Panc1 (cell line): ENCODE data around the gene PARD3. TPM values are rescaled to one million over a fixed set of nuclear protein-coding genes. Genes with fewer than 3 reads are reported as not detected.

Experiments
- ATAC-seq: fragments of 200-7000 bp; cut with Tn5 transposase; 2 replicates; pipeline ENCODE4 v1.9.1; 2020; ENCODE audit warnings: mild to moderate bottlenecking, moderate library complexity
- BruUV-seq: library from RNA; stranded (reverse); fragments of 400-500 nt; replicated peaks from 2 replicates; lab custom pipeline; 2021; lab: Mats Ljungman, UMichigan
- CTCF ChIA-PET: fragments of 300-600 bp; sonication (Branson Sonifier 250); formaldehyde crosslinking; loops from one replicate; lab custom pipeline; 2022; ENCODE audit warnings: antibody characterized with exemption; lab: Charles Lee
- POLR2A ChIA-PET: fragments of 300-600 bp; sonication (Branson Sonifier 250); formaldehyde crosslinking; loops from one replicate; lab custom pipeline; 2022; ENCODE audit warnings: antibody characterized with exemption; lab: Charles Lee
- DNase-seq: peaks from one replicate; pipeline ENCODE4 v3.0.0-alpha.2; 2010; ENCODE audit warnings: low read depth, low spot score
- H3K27ac ChIP-seq: 2 replicates; pipeline ENCODE4 v1.5.1; 2011; ENCODE audit warnings: mild to moderate bottlenecking, low read length, inconsistent platforms
- H3K27me3 ChIP-seq: fragments of 200-500 bp; sonication (Bioruptor generic); 2 replicates; pipeline ENCODE4 v1.6.0; 2014; ENCODE audit warnings: low read length, inconsistent platforms; ENCODE audit not compliant: control insufficient read depth, insufficient read depth
- H3K36me3 ChIP-seq: fragments of 200-500 bp; sonication (Bioruptor generic); 2 replicates; pipeline ENCODE4 v1.5.1; 2014; ENCODE audit warnings: inconsistent platforms, mild to moderate bottlenecking, low read length, moderate library complexity; ENCODE audit not compliant: control insufficient read depth, insufficient read depth
- H3K4me1 ChIP-seq: 2 replicates; pipeline ENCODE4 v1.5.1; 2011; ENCODE audit warnings: inconsistent platforms, mild to moderate bottlenecking, low read length, moderate library complexity; ENCODE audit not compliant: control insufficient read depth, insufficient read depth
- H3K4me3 ChIP-seq, 2 experiments: 2 replicates each; pipeline ENCODE4 v1.5.1; 2011 to 2012; ENCODE audit warnings: low read depth in 2 of 2, low read length in 2 of 2, mild to moderate bottlenecking in 2 of 2, inconsistent platforms in 1 of 2, moderate library complexity in 1 of 2
- H3K9me3 ChIP-seq: fragments of 200-500 bp; sonication (Bioruptor generic); 2 replicates; pipeline ENCODE4 v1.5.1; 2014; ENCODE audit warnings: low read depth, mild to moderate bottlenecking, inconsistent platforms, low read length, moderate library complexity; ENCODE audit not compliant: control insufficient read depth, insufficient read depth
- POLR2AphosphoS5 ChIP-seq: IDR thresholded peaks from 2 replicates; pipeline ENCODE4 v1.6.1; 2012; ENCODE audit warnings: mild to moderate bottlenecking, low read depth, low read length, moderate library complexity
- SIN3A ChIP-seq: IDR thresholded peaks from 2 replicates; pipeline ENCODE4 v1.6.1; 2012; ENCODE audit warnings: low read depth, mild to moderate bottlenecking, low read length, moderate library complexity, borderline replicate concordance; ENCODE audit not compliant: insufficient read depth
- TCF7L2 ChIP-seq: IDR thresholded peaks from 2 replicates; pipeline ENCODE4 v1.6.1; 2011; ENCODE audit warnings: mild to moderate bottlenecking, low read depth, low read length, inconsistent platforms
- in situ Hi-C: cut with HindIII; loops from 2 replicates; pipeline ENCODE4 v1.10.0; 2016; ENCODE audit warnings: low sequenced_read_pairs, low pct_unique_long_range_greater_than_20kb
- intact Hi-C: fragments of 100-400 bp; cut with micrococcal nuclease; formaldehyde crosslinking; loops from one replicate; pipeline ENCODE4 v1.10.0; 2022; ENCODE audit not compliant: unreplicated experiment
- total RNA-seq: library from RNA; stranded (reverse); gene quantifications from one replicate; pipeline ENCODE4 v1.2.1, GENCODE V29; 2021; ENCODE audit not compliant: unreplicated experiment
- TF ChIP-seq, protein P1 (sequence below): fragments of 450-650 bp; IDR thresholded peaks from 2 replicates; pipeline ENCODE4 v1.5.1; 2017; ENCODE audit warnings: mild to moderate bottlenecking
- TF ChIP-seq, protein P2 (sequence below), 2 experiments: IDR thresholded peaks; 2 replicates each; pipeline ENCODE4 v1.6.1; 2011 to 2012; ENCODE audit warnings: low read depth in 2 of 2, control low read depth in 1 of 2, low read length in 1 of 2, mild to moderate bottlenecking in 1 of 2, moderate library complexity in 1 of 2; ENCODE audit not compliant: insufficient read depth in 1 of 2

PARD3 gene
- total RNA-seq, 1 experiment from 2014 or later, result 29.8 TPM

DNA sequence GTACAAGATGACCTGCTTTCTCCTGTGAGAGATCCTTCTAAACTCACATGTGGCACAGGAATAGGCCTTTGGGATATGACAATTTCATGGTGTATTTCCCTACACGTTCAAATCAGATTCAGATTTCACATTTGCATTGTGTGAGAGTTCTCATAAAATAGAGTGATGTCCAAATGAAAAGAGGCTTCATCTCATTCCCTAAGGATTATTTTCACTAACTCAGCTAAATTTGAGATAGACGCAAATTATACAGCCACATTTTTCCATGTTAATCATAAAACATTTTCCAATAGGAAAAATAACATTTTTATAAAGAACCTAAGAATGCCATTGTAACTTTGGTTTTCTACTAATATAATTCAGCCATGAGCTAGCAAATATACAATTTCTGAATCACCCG lies 35.5 kb upstream of the PARD3 start:
- Histone ChIP-seq H3K36me3 (no peaks in the 10 kb centered on the region), H3K27me3 (no peaks in the 10 kb centered on the region), H3K4me1 (peaks cover 4% of the 10 kb centered on the region; the same call in 1 of the 2 replicates), H3K27ac (no peak overlapping the region), H3K4me3 (no peak overlapping the region), H3K9me3 (no peaks in the 10 kb centered on the region)
- DNase-seq (no peak), ATAC-seq (no peak)
- ChIA-PET CTCF (no interaction called here), POLR2A (no interaction called here)
- TF ChIP-seq SIN3A (no peak), TCF7L2 (no peak), POLR2AphosphoS5 (no peak)
- TF ChIP-seq, protein P1, sequence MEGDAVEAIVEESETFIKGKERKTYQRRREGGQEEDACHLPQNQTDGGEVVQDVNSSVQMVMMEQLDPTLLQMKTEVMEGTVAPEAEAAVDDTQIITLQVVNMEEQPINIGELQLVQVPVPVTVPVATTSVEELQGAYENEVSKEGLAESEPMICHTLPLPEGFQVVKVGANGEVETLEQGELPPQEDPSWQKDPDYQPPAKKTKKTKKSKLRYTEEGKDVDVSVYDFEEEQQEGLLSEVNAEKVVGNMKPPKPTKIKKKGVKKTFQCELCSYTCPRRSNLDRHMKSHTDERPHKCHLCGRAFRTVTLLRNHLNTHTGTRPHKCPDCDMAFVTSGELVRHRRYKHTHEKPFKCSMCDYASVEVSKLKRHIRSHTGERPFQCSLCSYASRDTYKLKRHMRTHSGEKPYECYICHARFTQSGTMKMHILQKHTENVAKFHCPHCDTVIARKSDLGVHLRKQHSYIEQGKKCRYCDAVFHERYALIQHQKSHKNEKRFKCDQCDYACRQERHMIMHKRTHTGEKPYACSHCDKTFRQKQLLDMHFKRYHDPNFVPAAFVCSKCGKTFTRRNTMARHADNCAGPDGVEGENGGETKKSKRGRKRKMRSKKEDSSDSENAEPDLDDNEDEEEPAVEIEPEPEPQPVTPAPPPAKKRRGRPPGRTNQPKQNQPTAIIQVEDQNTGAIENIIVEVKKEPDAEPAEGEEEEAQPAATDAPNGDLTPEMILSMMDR, result no peak
- TF ChIP-seq, protein P2, sequence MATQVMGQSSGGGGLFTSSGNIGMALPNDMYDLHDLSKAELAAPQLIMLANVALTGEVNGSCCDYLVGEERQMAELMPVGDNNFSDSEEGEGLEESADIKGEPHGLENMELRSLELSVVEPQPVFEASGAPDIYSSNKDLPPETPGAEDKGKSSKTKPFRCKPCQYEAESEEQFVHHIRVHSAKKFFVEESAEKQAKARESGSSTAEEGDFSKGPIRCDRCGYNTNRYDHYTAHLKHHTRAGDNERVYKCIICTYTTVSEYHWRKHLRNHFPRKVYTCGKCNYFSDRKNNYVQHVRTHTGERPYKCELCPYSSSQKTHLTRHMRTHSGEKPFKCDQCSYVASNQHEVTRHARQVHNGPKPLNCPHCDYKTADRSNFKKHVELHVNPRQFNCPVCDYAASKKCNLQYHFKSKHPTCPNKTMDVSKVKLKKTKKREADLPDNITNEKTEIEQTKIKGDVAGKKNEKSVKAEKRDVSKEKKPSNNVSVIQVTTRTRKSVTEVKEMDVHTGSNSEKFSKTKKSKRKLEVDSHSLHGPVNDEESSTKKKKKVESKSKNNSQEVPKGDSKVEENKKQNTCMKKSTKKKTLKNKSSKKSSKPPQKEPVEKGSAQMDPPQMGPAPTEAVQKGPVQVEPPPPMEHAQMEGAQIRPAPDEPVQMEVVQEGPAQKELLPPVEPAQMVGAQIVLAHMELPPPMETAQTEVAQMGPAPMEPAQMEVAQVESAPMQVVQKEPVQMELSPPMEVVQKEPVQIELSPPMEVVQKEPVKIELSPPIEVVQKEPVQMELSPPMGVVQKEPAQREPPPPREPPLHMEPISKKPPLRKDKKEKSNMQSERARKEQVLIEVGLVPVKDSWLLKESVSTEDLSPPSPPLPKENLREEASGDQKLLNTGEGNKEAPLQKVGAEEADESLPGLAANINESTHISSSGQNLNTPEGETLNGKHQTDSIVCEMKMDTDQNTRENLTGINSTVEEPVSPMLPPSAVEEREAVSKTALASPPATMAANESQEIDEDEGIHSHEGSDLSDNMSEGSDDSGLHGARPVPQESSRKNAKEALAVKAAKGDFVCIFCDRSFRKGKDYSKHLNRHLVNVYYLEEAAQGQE (IDR thresholded peaks at IDR 0.05; ENCODE audit: insufficient read depth in 1 of 2, low read depth in 2 of 2, low read length in 1 of 2), result no peak
- in situ Hi-C loops (no loop called here), intact Hi-C loops (no loop called here)
- BruUV-seq, result no TSS peak

DNA sequence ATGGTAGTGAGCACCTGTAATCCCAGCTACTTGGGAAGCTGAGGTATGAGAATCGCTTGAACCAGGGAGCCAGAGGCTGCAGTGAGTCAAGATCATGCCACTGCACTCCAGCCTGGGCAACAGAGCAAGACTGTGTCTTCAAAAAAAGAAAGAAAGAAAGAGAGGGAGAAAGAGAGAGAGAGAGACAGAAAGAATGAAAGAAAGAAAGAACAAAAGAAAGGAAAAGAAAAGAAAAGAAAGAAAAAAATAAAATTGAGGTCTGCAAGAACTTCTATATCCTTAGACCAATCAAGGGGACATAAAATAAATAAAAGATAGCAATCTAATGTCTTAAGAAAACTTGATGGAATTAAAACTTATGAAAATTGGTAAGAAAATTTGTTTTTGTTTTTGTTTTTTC lies 34.9 kb upstream of the PARD3 start:
- H3K27ac ChIP-seq, result no peak overlapping the region
- no peaks in the 10 kb centered on the region for H3K9me3 ChIP-seq
- ChIA-PET POLR2A (no interaction called here), CTCF (no interaction called here)
- ATAC-seq (no peak), DNase-seq (no peak)
- no peak overlapping the region for H3K4me3 ChIP-seq
- TF ChIP-seq, protein P2 (IDR thresholded peaks at IDR 0.05; ENCODE audit: insufficient read depth in 1 of 2, low read depth in 2 of 2, low read length in 1 of 2), result no peak
- no peak for TF ChIP-seq SIN3A
- TF ChIP-seq, protein P1, result no peak
- TF ChIP-seq TCF7L2, result no peak
- no peak for TF ChIP-seq POLR2AphosphoS5
- in situ Hi-C loops (no loop called here), intact Hi-C loops (no loop called here)
- BruUV-seq, result no TSS peak
- H3K27me3 ChIP-seq, result no peaks in the 10 kb centered on the region
- H3K4me1 ChIP-seq, result peaks cover 4% of the 10 kb centered on the region; the same call in 1 of the 2 replicates
- H3K36me3 ChIP-seq, result no peaks in the 10 kb centered on the region
